Measurements from ENCODE around the gene IQGAP1. TPM values are rescaled to one million over a fixed set of nuclear protein-coding genes. Genes with fewer than 3 reads are reported as not detected.

IQGAP1 gene
- total and polyA plus RNA-seq, 9 of the 15 experiments (the other 6 are each of a cell fraction or from before 2014, with no cell fraction given) = 37.6 to 143 (median 77.7) TPM

- no peak overlapping the region for H3K9ac ChIP-seq (ENCODE audit: insufficient read depth in 1 of 2, low read depth in 2 of 2, low read length in 2 of 2)
- TF ChIP-seq JUND (IDR thresholded peaks at IDR 0.05; ENCODE audit: borderline replicate concordance, low read depth, low read length) (peak; percentile 64), JUND (tag; IDR thresholded peaks at IDR 0.05; ENCODE audit: borderline replicate concordance, low read depth, low read length) (peak; percentile 54; the same call in 2 of the 3 replicates), ZNF764 (CRISPR knock-in tag; IDR thresholded peaks at IDR 0.05; ENCODE audit: low read depth) (no peak), HDAC1 (IDR thresholded peaks at IDR 0.05) (0 out of 4 replicates have a peak, but pooled peaks of 1 of the 2 experiments have one; percentile 10), ATF3 (IDR thresholded peaks at IDR 0.05) (peak; percentile 84), ATF3 (CRISPR knock-in tag; conservative IDR thresholded peaks at IDR 0.05) (no peak), HMBOX1 (IDR thresholded peaks at IDR 0.05) (peak; percentile 19; the same call in 1 of the 2 replicates), MAFK (IDR thresholded peaks at IDR 0.05; ENCODE audit: low read length) (peak; percentile 7; the same call in 1 of the 2 replicates), REST (IDR thresholded peaks at IDR 0.05; ENCODE audit: borderline replicate concordance) (peak; percentile 4; the same call in 1 of the 2 replicates), REST (CRISPR knock-in tag; IDR thresholded peaks at IDR 0.05; ENCODE audit: low read depth) (no peak), CC2D1A (IDR thresholded peaks at IDR 0.05) (no peak), NFE2 (IDR thresholded peaks at IDR 0.05; ENCODE audit: low read depth) (0 out of 2 replicates have a peak, but pooled peaks have one; percentile 11), CREB1 (IDR thresholded peaks at IDR 0.05) (no peak), CREB1 (CRISPR knock-in tag; IDR thresholded peaks at IDR 0.05) (0 out of 2 replicates have a peak, but pooled peaks have one; percentile 14)
Measured at GRCh38 chr15:90362936-90363212, 25.2 kb upstream of the IQGAP1 start.

More at GRCh38 chr15:90362936-90363212, 25.2 kb upstream of the IQGAP1 start:
- Histone ChIP-seq H3K79me2 (ENCODE audit: control insufficient read depth, insufficient read depth, low read length) (no peaks in the 10 kb centered on the region), H4K20me1 (replicated peaks; ENCODE audit: control insufficient read depth, insufficient read depth, low read length) (no peaks in the 10 kb centered on the region), H3K9me1 (ENCODE audit: control insufficient read depth, insufficient read depth, low read length) (no peaks in the 10 kb centered on the region), H2AFZ (ENCODE audit: low read depth, low read length) (peak overlapping the region; percentile 87; the same call in 1 of the 2 replicates), H3K36me3 (ENCODE audit: control insufficient read depth, insufficient read depth, low read length) (no peaks in the 10 kb centered on the region), H3K4me3 (no peak overlapping the region), H3K4me2 (ENCODE audit: insufficient read depth, low read length) (no peak overlapping the region), H3K27me3 (ENCODE audit: control insufficient read depth in 2 of 2, insufficient read depth in 2 of 2, low read length in 2 of 2) (no peaks in the 10 kb centered on the region), H3K27ac (ENCODE audit: extremely low read depth, low read depth, low read length) (peak overlapping the region; percentile 67; the same call in 1 of the 3 replicates), H3K4me1 (replicated peaks in 1 of 2; ENCODE audit: control insufficient read depth in 2 of 2, insufficient read depth in 2 of 2, low read length in 2 of 2) (peaks cover 0 to 17% of the 10 kb centered on the region in 2 experiments; a peak in 4 of 5 replicates), H3K9me3 (replicated peaks; ENCODE audit: control insufficient read depth, insufficient read depth, low read depth, low read length) (no peaks in the 10 kb centered on the region)
- ATAC-seq = peak; percentile 63
- ChIA-PET POLR2A (interaction anchor here (1.5 to 2.0 kb wide), 2 partner anchors 10 to 14 kb away, joined by 3 to 25 read pairs; partner anchors contain the start of gene ZNF774), CTCF (ENCODE audit: low intra/inter-chr PET ratio) (interaction anchor here (1.8 kb wide), 1 partner anchor 120 kb away, joined by 12 read pairs; no protein-coding TSS in a partner anchor)
- in situ Hi-C loops (cut with MboI) (no loop called here), intact Hi-C loops (cut with micrococcal nuclease) (loop anchor here (1.0 to 5.0 kb wide), 2 partner anchors 39 to 119 kb away; no protein-coding TSS in a partner anchor)
- peak; percentile 57 for FAIRE-seq
- 4% methylated on average over 2 of the region's 2 CpGs for WGBS (ENCODE audit: insufficient coverage, low coverage, missing lambda C conversion rate)
- no TSS peak for BruUV-seq (replicated peaks)
- peak in 2 of 4 experiments; percentile 25 to 50 for DNase-seq (ENCODE audit: extremely low read depth in 1 of 4, low spot score in 3 of 4)
